GM12892 (cell line): Measurements from ENCODE around the gene RPS6KC1.

Experiments
- POLR2A ChIP-seq: IDR thresholded peaks from 2 replicates; pipeline ENCODE4 v1.6.1; 2011; ENCODE audit warnings: low read depth, low read length, control low read depth
- POLR2AphosphoS5 ChIP-seq: IDR thresholded peaks from 2 replicates; pipeline ENCODE4 v1.6.1; 2011; ENCODE audit warnings: low read depth, low read length, control low read depth

DNA sequence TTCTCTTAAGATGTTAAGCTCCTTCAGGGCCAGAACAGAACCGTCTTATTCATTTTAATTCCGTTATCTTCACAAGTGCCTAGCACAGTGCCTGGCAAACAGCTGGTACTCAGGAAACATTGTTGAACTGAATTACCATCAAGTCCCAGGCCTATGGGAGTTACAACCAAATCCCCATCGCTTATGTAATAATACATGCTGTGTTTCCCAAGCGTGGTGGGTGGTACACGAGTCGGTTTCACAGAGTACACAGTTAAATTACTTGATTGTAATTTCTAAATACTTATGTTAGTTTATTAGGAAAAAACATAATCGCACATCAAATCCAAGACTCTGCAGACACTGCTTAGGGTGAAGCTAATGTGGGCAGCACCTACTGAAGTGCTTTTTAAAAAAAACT, 36.4 kb upstream of the RPS6KC1 start:
- TF ChIP-seq POLR2AphosphoS5 (no peak), POLR2A (no peak)
